HG03558 (cell line): Measurements from ENCODE around the gene UTP15.

Source experiments
- ATAC-seq: cut with Tn5 transposase; IDR thresholded peaks from one replicate; pipeline ENCODE4 v1.9.1; 2021; ENCODE audit warnings: moderate number of reproducible peaks; ENCODE audit not compliant: unreplicated experiment; ENCODE audit errors: extremely low read depth

UTP15 gene

DNA sequence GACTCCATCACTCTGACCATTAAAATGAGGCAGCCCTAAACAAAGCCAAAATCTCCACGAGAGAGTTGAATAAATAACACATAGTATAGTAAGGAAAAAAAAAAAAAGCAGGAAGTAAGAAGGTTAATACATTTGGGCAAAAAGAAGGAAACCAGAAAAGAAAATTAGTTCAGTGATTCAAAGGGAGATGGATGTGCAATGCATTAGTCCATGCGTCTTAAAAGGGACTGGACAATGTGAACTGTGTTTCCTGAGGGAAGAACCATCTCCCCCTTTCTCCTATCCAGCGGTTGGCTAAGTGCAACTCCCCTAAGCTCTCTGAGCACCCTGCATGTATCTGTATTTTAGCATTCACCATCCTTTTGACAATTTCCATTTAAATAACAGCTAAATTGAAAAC is 1.5 kb upstream of the UTP15 start:
- no peak for ATAC-seq

DNA sequence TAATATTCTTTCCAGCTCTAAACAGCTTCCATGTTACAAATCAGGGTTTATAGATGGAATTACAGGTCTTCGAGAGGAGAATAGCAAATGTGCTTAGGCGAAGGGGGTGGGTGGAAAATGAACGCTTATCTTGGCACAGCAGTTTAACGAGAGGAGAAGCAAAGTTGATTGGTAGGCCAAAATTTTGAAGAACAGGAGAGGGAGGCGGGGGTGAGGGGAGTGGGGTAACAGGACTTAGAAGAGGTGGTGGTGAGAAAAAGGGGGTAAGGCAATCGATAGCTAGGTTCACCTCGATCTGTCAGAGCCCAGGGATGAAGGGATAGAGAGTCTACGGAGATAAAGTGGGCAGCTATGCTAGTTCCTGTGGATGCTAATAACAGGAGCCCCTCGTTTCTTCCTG is 868 bp upstream of the UTP15 start:
- ATAC-seq, result no peak

DNA sequence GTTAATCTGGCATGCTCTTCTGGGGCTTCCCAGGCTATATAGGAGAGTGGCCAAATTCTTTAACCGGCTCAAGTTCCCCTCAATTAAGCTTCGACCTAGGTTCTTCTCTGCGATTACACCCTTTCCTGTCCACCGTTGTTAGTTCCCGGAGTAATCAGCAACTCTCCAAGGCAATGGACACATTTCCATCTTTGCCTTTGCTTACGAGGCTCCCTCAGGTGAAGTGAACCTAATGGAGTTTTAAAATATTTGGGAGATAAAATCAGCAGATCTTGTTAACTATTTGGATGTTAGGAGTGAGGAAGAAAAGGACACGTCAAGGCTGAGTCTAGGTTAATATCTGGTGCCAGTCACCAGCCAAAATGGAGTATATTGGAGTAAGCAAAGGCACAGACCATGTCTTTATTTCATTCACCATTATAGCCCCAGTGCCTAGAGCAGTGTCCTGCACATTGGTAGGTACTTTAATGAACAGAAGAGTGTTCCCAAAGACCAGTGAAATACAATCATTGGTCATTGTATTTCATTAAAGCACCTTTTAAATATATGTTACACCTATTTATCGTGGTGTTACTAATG is 515 bp downstream of the UTP15 start:
- ATAC-seq, result no peak

DNA sequence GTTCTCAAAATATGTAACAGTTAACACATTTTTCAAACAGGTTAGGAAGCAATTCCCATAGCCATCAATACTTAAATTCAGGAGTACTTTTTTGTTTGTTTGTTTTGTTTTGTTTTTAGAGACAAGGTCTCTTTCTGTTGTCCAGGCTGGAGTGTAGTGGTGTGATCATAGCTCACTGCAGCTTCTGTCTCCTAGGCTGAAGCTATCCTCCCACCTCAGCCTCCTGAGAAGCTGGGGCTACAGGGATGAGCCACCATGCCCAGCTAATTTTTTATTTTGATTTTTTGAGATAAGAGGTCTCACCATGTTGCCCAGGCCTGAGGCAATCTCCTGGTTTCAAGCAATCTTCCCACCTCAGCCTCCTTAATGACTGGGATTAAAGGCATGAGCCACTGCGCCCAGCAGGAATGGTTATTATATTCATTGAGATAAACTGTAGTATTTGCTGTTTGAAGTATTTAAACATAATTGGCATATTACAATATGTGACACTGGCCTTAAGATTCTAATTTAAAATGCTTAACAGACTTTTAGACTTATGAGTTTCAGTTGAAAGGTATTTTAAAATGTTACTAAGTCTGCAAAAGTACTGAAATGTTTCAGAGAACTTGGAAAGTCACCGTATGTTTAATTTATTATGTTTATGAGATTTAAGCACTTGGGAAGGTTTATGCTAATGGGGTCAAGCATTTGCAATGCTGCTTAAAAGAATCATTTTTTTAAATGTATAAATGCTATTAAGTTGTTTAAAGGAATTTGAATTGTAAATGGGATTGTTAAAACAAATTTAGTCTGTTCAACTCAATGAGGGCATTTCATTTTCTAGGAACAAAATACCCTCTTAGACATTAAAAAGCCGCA is 17.0 kb downstream of the UTP15 start:
- ATAC-seq, result no peak

DNA sequence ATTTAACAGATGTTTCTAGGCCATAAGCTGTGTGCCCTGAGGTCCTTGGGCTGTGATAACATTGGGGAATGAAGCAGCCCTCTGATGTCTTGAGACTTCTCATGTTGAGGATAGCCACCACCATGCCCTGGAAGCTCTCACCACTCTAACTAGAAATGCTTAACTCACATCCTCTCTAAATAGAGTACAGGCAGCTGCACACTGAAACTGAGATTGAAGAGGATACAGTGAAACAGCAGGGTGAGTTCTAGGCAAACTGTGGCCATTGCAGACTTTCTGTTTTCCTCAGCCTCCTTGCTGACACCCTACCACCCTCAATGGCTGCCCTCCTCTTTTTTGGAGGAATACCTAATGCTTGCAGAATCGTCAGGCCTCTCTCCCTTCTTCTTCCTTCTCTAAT is 22.4 kb downstream of the UTP15 start:
- ATAC-seq, result no peak

DNA sequence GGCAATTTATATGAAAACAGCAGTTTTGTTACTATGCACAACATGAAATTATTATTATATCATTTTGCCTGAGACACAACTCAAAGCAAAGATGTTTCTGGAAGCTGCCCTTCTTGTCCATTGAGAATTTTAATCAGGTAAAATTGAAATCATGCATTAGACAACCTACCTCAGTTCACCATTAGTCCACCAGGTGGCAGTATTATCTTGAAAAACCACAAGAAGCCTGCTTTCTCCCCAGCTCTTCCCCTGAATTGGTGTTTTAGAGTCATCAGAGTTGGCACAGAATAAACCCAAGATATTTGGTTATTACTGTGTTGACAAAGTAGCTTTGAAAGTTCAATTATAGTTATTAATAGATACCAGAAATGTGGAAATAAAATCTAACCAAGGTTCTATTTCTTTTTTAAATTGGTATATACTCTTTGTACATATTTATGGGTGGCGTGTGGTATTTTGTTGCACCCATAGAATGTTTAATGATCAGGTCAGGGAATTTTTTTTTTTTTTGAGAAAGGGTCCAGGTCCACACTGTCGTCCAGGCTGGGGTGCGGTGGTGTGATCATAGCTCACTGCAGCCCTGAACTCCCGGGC is 25.7 kb downstream of the UTP15 start:
- ATAC-seq, result no peak

GRCh38 chr5:73591698-73592501 is 26.4 kb downstream of the UTP15 start:
- no peak for ATAC-seq

- no peak for ATAC-seq
Observed at GRCh38 chr5:73592551-73592950, 27.0 kb downstream of the UTP15 start.

DNA sequence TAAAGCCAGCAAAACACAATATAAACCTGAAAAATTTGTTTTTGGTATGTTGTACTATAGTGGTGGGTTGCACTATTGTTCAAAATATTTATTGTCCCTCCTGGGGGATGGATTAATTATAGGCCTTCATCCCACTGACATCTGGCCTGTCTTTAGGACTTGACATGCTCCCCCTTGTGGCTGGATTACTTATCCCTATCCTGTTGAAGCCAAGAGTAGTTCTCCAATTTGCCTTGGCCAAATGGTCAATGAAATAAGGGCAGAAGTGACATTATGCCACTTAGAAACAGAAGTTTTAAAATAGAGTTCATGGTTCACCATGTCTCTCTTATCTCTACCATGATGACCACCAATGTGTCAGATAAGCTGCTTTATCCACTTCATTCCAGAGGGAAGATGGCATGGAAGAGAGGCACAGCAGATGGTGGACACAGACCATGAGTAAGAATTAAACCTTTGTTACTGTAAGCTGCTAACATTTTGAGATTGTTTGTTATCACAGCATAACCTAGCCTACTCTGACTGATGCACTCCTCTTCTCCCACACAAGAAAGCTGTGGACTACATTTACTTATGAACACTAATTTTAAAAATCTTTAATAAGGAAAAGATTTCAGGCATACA is 31.3 kb downstream of the UTP15 start:
- no peak for ATAC-seq

- ATAC-seq, result no peak
Observed at GRCh38 chr5:73599380-73599779, 33.8 kb downstream of the UTP15 start.

- no peak for ATAC-seq
Observed at GRCh38 chr5:73603998-73604397, 38.5 kb downstream of the UTP15 start.

DNA sequence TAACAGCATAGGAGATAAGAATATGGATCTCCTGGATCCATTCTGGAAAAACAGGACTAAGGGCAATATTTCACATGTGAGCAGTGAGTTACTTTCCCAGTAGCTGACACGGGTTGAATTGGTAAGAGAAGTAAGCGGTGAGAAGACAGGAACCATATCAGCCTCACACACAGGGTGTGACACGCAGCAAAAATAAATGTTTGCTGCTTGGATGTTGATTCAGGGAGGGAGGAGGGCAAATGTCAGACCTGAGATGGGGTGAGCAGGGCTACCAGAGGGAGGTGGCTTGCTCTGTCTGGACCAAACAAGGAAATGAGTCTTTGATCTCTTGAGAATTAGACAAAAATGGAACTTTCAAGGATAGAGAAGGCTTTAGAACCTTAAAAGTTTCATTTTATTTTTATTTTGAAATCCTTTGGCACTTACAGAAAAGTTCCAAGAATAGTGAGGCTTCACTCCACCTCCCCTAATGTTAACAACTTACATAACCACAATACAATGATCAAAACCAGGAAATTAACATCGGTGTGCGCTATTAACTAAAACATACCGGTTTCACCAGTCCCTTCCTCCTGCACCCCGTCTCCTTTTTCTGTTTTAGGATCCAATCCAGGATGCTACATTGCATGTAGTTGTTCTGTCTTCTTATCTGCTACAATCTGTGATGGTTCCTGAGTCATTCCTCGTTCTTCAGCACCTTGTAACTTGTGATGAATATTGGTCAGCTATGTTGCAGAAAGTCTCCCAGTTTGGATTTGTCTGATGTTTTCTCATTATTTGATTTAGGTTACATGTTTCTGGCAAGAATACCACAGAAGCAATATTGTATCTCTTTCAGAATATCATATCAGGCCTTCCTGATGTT is 39.9 kb downstream of the UTP15 start:
- ATAC-seq, result no peak

DNA sequence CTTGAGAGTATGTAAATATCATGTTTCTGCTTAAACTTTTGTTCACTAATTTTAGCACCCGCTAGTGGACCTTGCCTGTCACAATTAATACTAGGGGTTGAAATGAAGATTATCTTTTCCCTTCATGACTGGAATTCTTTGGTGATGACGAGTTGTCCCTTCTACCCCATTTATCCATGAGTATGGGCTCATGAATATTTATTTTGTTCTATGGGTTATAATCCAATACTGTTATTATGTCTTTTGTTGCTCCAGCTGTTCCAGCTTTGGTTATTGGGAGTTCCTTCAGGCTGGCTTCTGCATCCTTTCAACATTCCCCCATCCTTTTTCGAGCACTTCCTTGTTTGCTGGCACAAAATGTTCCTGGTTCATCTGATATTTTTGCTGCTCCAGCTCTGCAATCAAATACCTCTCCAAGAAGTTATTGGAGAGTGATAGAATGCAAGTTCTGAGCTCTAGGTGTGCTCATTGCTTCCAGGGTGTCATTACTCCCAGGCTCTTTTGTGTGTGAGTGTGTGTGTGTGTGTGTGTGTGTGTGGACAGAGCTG is 40.7 kb downstream of the UTP15 start:
- no peak for ATAC-seq

GRCh38 chr5:73607228-73607627 is 41.7 kb downstream of the UTP15 start:
- ATAC-seq, result no peak

DNA sequence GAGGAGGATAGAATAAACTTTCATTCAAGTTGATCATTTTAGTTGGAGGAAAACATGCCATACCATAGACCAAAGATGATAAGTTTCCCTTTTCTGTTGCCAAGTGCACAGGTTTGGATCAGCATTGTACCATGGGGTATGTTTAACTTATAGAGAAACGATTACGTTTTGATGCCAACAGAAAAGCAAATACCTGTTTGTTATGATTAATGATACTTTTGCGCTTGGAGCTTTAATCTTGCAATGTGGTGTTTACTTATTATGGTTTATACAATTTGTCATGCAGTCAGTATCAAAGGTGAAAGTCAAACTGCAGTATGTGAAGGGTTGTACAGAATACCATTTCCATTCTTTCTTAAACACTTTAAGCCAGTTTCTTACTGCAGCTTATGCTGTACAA is 47.3 kb downstream of the UTP15 start:
- no peak for ATAC-seq

DNA sequence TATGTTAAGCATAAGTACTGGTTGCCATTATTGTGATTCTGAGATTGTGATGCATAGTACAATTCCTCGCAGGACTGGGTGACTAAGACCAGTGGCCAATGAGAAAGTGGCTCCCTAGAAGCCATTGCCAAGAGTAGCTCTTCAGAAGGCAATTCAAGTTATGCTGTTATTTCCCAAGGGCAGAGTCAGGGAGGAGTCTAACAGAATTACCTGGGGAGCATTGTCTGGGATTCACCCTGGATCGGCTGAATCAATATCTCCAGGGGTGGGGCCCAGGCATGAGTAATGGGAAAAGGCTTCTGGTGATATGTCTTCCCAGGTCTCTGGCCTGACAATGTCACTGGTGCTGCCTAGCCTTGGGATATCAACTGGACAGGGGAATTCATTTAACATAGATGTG is 49.5 kb downstream of the UTP15 start:
- ATAC-seq, result no peak

- no peak for ATAC-seq
Observed at GRCh38 chr5:73615947-73616346, 50.4 kb downstream of the UTP15 start.

DNA sequence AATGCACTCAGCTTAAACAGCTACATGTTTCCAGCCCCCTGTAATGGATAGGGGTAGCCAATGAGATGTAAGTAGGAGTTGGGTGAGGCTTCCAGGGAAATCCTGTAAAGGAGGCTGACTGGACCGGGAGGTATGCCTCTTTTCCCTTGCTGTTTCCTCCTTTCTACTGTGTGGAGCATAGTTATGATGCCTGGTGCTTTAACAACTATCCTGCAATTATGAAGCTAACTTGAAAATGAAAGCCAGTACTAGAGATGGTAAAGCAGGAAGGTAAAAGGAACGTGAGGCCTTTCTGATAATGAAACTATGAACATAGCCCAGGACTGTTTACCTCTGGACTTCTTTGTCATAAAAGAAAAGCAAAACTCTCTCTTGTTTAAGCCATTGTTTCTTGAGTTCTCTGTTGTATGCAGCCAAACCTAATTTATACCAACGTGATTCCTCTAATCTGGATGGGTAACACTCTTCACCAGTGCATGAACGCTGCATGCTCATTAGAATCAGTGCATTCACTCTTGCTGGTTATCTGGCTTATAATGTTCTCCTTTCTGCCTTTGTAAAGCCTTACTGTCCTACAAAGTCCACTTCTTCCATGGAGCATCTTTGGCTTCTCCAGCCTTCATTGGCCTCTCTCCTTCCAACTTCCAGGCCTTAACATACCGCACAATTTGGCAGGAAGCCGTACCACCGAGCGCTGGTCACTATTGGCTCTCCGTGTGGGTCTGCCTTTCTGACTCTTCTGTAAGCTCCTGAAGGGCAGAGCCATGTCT is 52.2 kb downstream of the UTP15 start:
- ATAC-seq, result no peak
